ENCODE data around the gene SNAPC2. TPM values are rescaled to one million over a fixed set of nuclear protein-coding genes. Genes with fewer than 3 reads are reported as not detected.
"Not testable (repeated sequence)": the region's sequence is repeated elsewhere in the genome, so short reads cannot be mapped to it uniquely, and the experiment has no call there.

The SNAPC2 gene
- total RNA-seq, 2 experiments from 2014 or later, result 18.6 to 19.0 TPM

- ChIA-PET CTCF (no interaction called here), POLR2A (no interaction called here)
- DNase-seq, result no peak
Observed at GRCh38 chr19:7947939-7948338, 27.8 kb downstream of the SNAPC2 start.

GRCh38 chr19:7953060-7953459 is 32.9 kb downstream of the SNAPC2 start:
- H3K9me3 Mint-ChIP-seq (ENCODE audit: insufficient read depth), result no peaks in the 10 kb centered on the region
- DNase-seq, result no peak
- ChIA-PET CTCF (interaction anchor here (3.1 kb wide), 1 partner anchor 9 kb away, joined by 17 read pairs; the partner anchor contains the start of gene TIMM44), POLR2A (no interaction called here)
- ATAC-seq, result no peak
- no peaks in the 10 kb centered on the region for H3K36me3 Mint-ChIP-seq (ENCODE audit: low read depth)
- no peaks in the 10 kb centered on the region for H3K27me3 Mint-ChIP-seq (ENCODE audit: low read depth)
- no peak overlapping the region for H3K27ac Mint-ChIP-seq
- no peaks in the 10 kb centered on the region for H3K4me1 Mint-ChIP-seq (ENCODE audit: low read depth)
- H3K4me3 Mint-ChIP-seq, result no peak overlapping the region

More at GRCh38 chr19:7947939-7948338, 27.8 kb downstream of the SNAPC2 start:
- no peaks in the 10 kb centered on the region for H3K27me3 Mint-ChIP-seq (ENCODE audit: low read depth)
- H3K36me3 Mint-ChIP-seq (ENCODE audit: low read depth), result no peaks in the 10 kb centered on the region
- no peak overlapping the region for H3K27ac Mint-ChIP-seq
- H3K4me3 Mint-ChIP-seq, result no peak overlapping the region
- no peaks in the 10 kb centered on the region for H3K9me3 Mint-ChIP-seq (ENCODE audit: insufficient read depth)
- H3K4me1 Mint-ChIP-seq (ENCODE audit: low read depth), result peaks cover 14% of the 10 kb centered on the region
- ATAC-seq, result no peak

- ChIA-PET CTCF (interaction anchor here (3.1 kb wide), 1 partner anchor 9 kb away, joined by 17 read pairs; the partner anchor contains the start of gene TIMM44), POLR2A (no interaction called here)
- Mint-ChIP-seq H3K36me3 (ENCODE audit: low read depth) (no peaks in the 10 kb centered on the region), H3K27ac (no peak overlapping the region), H3K4me1 (ENCODE audit: low read depth) (no peaks in the 10 kb centered on the region), H3K9me3 (ENCODE audit: insufficient read depth) (no peaks in the 10 kb centered on the region), H3K4me3 (no peak overlapping the region), H3K27me3 (ENCODE audit: low read depth) (no peaks in the 10 kb centered on the region)
- DNase-seq (no peak), ATAC-seq (no peak)
Observed at GRCh38 chr19:7953576-7953975, 33.4 kb downstream of the SNAPC2 start.

- Mint-ChIP-seq H3K4me3 (no peak overlapping the region), H3K27me3 (ENCODE audit: low read depth) (no peaks in the 10 kb centered on the region), H3K9me3 (ENCODE audit: insufficient read depth) (no peaks in the 10 kb centered on the region), H3K36me3 (ENCODE audit: low read depth) (peaks cover 4% of the 10 kb centered on the region), H3K27ac (no peak overlapping the region), H3K4me1 (ENCODE audit: low read depth) (peaks cover 2% of the 10 kb centered on the region)
- no peak for ATAC-seq
- CTCF ChIA-PET, result no interaction called here
- no peak for DNase-seq
- POLR2A ChIA-PET, result no interaction called here
Observed at GRCh38 chr19:7955696-7956095, 35.6 kb downstream of the SNAPC2 start.

- DNase-seq, result no peak
- H3K9me3 Mint-ChIP-seq (ENCODE audit: insufficient read depth), result no peaks in the 10 kb centered on the region
- ChIA-PET CTCF (interaction anchor here (2.1 kb wide), 1 partner anchor 15 kb away, joined by 13 read pairs; the partner anchor contains the start of gene TIMM44), POLR2A (no interaction called here)
- H3K27me3 Mint-ChIP-seq (ENCODE audit: low read depth), result no peaks in the 10 kb centered on the region
- H3K36me3 Mint-ChIP-seq (ENCODE audit: low read depth), result peaks cover 18% of the 10 kb centered on the region
- no peak overlapping the region for H3K27ac Mint-ChIP-seq
- H3K4me3 Mint-ChIP-seq, result no peak overlapping the region
- peaks cover 2% of the 10 kb centered on the region for H3K4me1 Mint-ChIP-seq (ENCODE audit: low read depth)
- ATAC-seq, result no peak
Observed at GRCh38 chr19:7959211-7959610, 39.1 kb downstream of the SNAPC2 start.

GRCh38 chr19:7961082-7961481 is 40.9 kb downstream of the SNAPC2 start:
- H3K4me1 Mint-ChIP-seq (ENCODE audit: low read depth); H3K4me3 Mint-ChIP-seq; H3K27ac Mint-ChIP-seq; POLR2A ChIA-PET; H3K27me3 Mint-ChIP-seq (ENCODE audit: low read depth); H3K9me3 Mint-ChIP-seq (ENCODE audit: insufficient read depth); ATAC-seq; DNase-seq: not testable (repeated sequence)
- CTCF ChIA-PET, result interaction anchor here (0.7 to 1.7 kb wide), 4 partner anchors 10 to 290 kb away, joined by 3 to 7 read pairs (median 4); partner anchors contain the start of gene TIMM44
- peaks cover 23% of the 10 kb centered on the region for H3K36me3 Mint-ChIP-seq (ENCODE audit: low read depth)

GRCh38 chr19:7961920-7962626 is 41.9 kb downstream of the SNAPC2 start:
- DNase-seq (no peak), ATAC-seq (no peak)
- ChIA-PET POLR2A (no interaction called here), CTCF (interaction anchor here (0.8 kb wide), 1 partner anchor 18 kb away, joined by 3 read pairs; no protein-coding TSS in a partner anchor)
- Mint-ChIP-seq H3K4me3 (no peak overlapping the region), H3K36me3 (ENCODE audit: low read depth) (peaks cover 28% of the 10 kb centered on the region), H3K4me1 (ENCODE audit: low read depth) (peaks cover 10% of the 10 kb centered on the region), H3K27ac (no peak overlapping the region), H3K27me3 (ENCODE audit: low read depth) (no peaks in the 10 kb centered on the region), H3K9me3 (ENCODE audit: insufficient read depth) (no peaks in the 10 kb centered on the region)

GRCh38 chr19:7962644-7963268 is 42.6 kb downstream of the SNAPC2 start:
- POLR2A ChIA-PET, result no interaction called here
- DNase-seq (no peak), ATAC-seq (no peak)
- Mint-ChIP-seq H3K27ac (no peak overlapping the region), H3K4me3 (no peak overlapping the region), H3K27me3 (ENCODE audit: low read depth) (no peaks in the 10 kb centered on the region), H3K9me3 (ENCODE audit: insufficient read depth) (no peaks in the 10 kb centered on the region), H3K36me3 (ENCODE audit: low read depth) (peaks cover 34% of the 10 kb centered on the region), H3K4me1 (ENCODE audit: low read depth) (peaks cover 10% of the 10 kb centered on the region)
- CTCF ChIA-PET, result interaction anchor here (0.8 kb wide), 1 partner anchor 19 kb away, joined by 3 read pairs; no protein-coding TSS in a partner anchor

- no peak for ATAC-seq
- CTCF ChIA-PET, result no interaction called here
Observed at GRCh38 chr19:7963566-7963965, 43.4 kb downstream of the SNAPC2 start.

GRCh38 chr19:7965259-7965841 is 45.2 kb downstream of the SNAPC2 start:
- ChIA-PET POLR2A (interaction anchor here (0.5 to 1.2 kb wide), 3 partner anchors 13 to 1853 kb away, joined by 4 read pairs; partner anchors contain the start of gene FBXL12), CTCF (interaction anchor here (1.8 kb wide), 1 partner anchor 21 kb away, joined by 5 read pairs; the partner anchor contains the start of gene TIMM44)
- Mint-ChIP-seq H3K36me3 (ENCODE audit: low read depth) (peaks cover 31% of the 10 kb centered on the region), H3K4me1 (ENCODE audit: low read depth) (peaks cover 8% of the 10 kb centered on the region), H3K4me3 (no peak overlapping the region), H3K27ac (peak overlapping the region; percentile 16), H3K27me3 (ENCODE audit: low read depth) (no peaks in the 10 kb centered on the region), H3K9me3 (ENCODE audit: insufficient read depth) (no peaks in the 10 kb centered on the region)
- no peak for ATAC-seq
- no peak for DNase-seq

More at GRCh38 chr19:7963566-7963965, 43.4 kb downstream of the SNAPC2 start:
- Mint-ChIP-seq H3K27ac (no peak overlapping the region), H3K9me3 (ENCODE audit: insufficient read depth) (no peaks in the 10 kb centered on the region), H3K27me3 (ENCODE audit: low read depth) (no peaks in the 10 kb centered on the region), H3K4me3 (no peak overlapping the region), H3K36me3 (ENCODE audit: low read depth) (peaks cover 34% of the 10 kb centered on the region), H3K4me1 (ENCODE audit: low read depth) (peaks cover 10% of the 10 kb centered on the region)
- no peak for DNase-seq
- POLR2A ChIA-PET, result no interaction called here

- H3K27ac Mint-ChIP-seq, result peak overlapping the region; percentile 22
- H3K4me3 Mint-ChIP-seq, result no peak overlapping the region
- no peak for ATAC-seq
- H3K36me3 Mint-ChIP-seq (ENCODE audit: low read depth), result peaks cover 29% of the 10 kb centered on the region
- no peak for DNase-seq
- peaks cover 8% of the 10 kb centered on the region for H3K4me1 Mint-ChIP-seq (ENCODE audit: low read depth)
- no peaks in the 10 kb centered on the region for H3K9me3 Mint-ChIP-seq (ENCODE audit: insufficient read depth)
- ChIA-PET CTCF (interaction anchor here (1.2 to 1.8 kb wide), 2 partner anchors 22 to 36 kb away, joined by 3 to 5 read pairs; partner anchors contain the start of gene TIMM44), POLR2A (interaction anchor here (0.7 kb wide), 1 partner anchor 1853 kb away, joined by 4 read pairs; the partner anchor contains the start of gene FBXL12)
- H3K27me3 Mint-ChIP-seq (ENCODE audit: low read depth), result no peaks in the 10 kb centered on the region
Observed at GRCh38 chr19:7965921-7966665, 46.0 kb downstream of the SNAPC2 start.
